KOPT-K1 (cell line): ENCODE results near the gene RNF220.

Experiments used
- H3K27ac ChIP-seq: fragments of 200-600 bp; sonication (generic); 2 replicates; pipeline ENCODE4 v1.5.1; 2016; ENCODE audit warnings: antibody characterized with exemption, mild to moderate bottlenecking, low read depth, low read length; ENCODE audit not compliant: poor library complexity, severe bottlenecking
- H3K36me3 ChIP-seq: fragments of 200-600 bp; sonication (generic); 2 replicates; pipeline ENCODE4 v1.5.1; 2017; ENCODE audit warnings: antibody characterized with exemption, mild to moderate bottlenecking, low read length, moderate library complexity; ENCODE audit not compliant: insufficient read depth
- H3K9me3 ChIP-seq: fragments of 200-600 bp; sonication (generic); 2 replicates; pipeline ENCODE4 v1.5.1; 2017; ENCODE audit warnings: antibody characterized with exemption, low read length, mild to moderate bottlenecking; ENCODE audit not compliant: insufficient read depth, poor library complexity, severe bottlenecking

The RNF220 gene

GRCh38 chr1:44636083-44636687 lies 231.1 kb downstream of the RNF220 start:
- Histone ChIP-seq H3K9me3 (no peaks in the 10 kb centered on the region), H3K27ac (no peak overlapping the region), H3K36me3 (peaks cover 84% of the 10 kb centered on the region)

- H3K27ac ChIP-seq = no peak overlapping the region
- H3K9me3 ChIP-seq = no peaks in the 10 kb centered on the region
- H3K36me3 ChIP-seq = peaks cover 92% of the 10 kb centered on the region
These were observed 231.9 kb downstream of the RNF220 start for GRCh38 chr1:44636688-44637598.

GRCh38 chr1:44637702-44638411 lies 232.8 kb downstream of the RNF220 start:
- H3K27ac ChIP-seq = no peak overlapping the region
- H3K9me3 ChIP-seq = no peaks in the 10 kb centered on the region
- peaks cover 100% of the 10 kb centered on the region for H3K36me3 ChIP-seq

GRCh38 chr1:44640200-44640853 lies 235.3 kb downstream of the RNF220 start:
- H3K36me3 ChIP-seq = peaks cover 100% of the 10 kb centered on the region
- H3K27ac ChIP-seq = no peak overlapping the region
- H3K9me3 ChIP-seq = no peaks in the 10 kb centered on the region

- H3K36me3 ChIP-seq = peaks cover 100% of the 10 kb centered on the region
- no peaks in the 10 kb centered on the region for H3K9me3 ChIP-seq
- H3K27ac ChIP-seq = no peak overlapping the region
These were observed 236.4 kb downstream of the RNF220 start for GRCh38 chr1:44641126-44642102.

GRCh38 chr1:44642255-44642654 lies 237.2 kb downstream of the RNF220 start:
- Histone ChIP-seq H3K9me3 (no peaks in the 10 kb centered on the region), H3K27ac (no peak overlapping the region), H3K36me3 (peaks cover 100% of the 10 kb centered on the region)

- peaks cover 100% of the 10 kb centered on the region for H3K36me3 ChIP-seq
- H3K9me3 ChIP-seq = no peaks in the 10 kb centered on the region
- H3K27ac ChIP-seq = no peak overlapping the region
These were observed 237.9 kb downstream of the RNF220 start for GRCh38 chr1:44642925-44643324.

- Histone ChIP-seq H3K36me3 (peaks cover 100% of the 10 kb centered on the region), H3K9me3 (no peaks in the 10 kb centered on the region), H3K27ac (no peak overlapping the region)
These were observed 238.8 kb downstream of the RNF220 start for GRCh38 chr1:44643721-44644334.

GRCh38 chr1:44644806-44645205 lies 239.8 kb downstream of the RNF220 start:
- Histone ChIP-seq H3K27ac (no peak overlapping the region), H3K36me3 (peaks cover 100% of the 10 kb centered on the region), H3K9me3 (no peaks in the 10 kb centered on the region)

- Histone ChIP-seq H3K27ac (no peak overlapping the region), H3K36me3 (peaks cover 100% of the 10 kb centered on the region), H3K9me3 (no peaks in the 10 kb centered on the region)
These were observed 240.6 kb downstream of the RNF220 start for GRCh38 chr1:44645476-44646244.

- no peak overlapping the region for H3K27ac ChIP-seq
- peaks cover 100% of the 10 kb centered on the region for H3K36me3 ChIP-seq
- H3K9me3 ChIP-seq = no peaks in the 10 kb centered on the region
These were observed 241.4 kb downstream of the RNF220 start for GRCh38 chr1:44646261-44647110.

GRCh38 chr1:44647896-44648295 lies 242.8 kb downstream of the RNF220 start:
- H3K36me3 ChIP-seq = peaks cover 97% of the 10 kb centered on the region
- no peaks in the 10 kb centered on the region for H3K9me3 ChIP-seq
- no peak overlapping the region for H3K27ac ChIP-seq
